ENCODE data around the gene RXRA. TPM values are rescaled to one million over a fixed set of nuclear protein-coding genes. Genes with fewer than 3 reads are reported as not detected.

RXRA gene
- total and polyA plus RNA-seq, 2 of the 13 experiments (the other 11 are each of a cell fraction or from before 2014, with no cell fraction given): 18.9 to 29.2 TPM

DNA sequence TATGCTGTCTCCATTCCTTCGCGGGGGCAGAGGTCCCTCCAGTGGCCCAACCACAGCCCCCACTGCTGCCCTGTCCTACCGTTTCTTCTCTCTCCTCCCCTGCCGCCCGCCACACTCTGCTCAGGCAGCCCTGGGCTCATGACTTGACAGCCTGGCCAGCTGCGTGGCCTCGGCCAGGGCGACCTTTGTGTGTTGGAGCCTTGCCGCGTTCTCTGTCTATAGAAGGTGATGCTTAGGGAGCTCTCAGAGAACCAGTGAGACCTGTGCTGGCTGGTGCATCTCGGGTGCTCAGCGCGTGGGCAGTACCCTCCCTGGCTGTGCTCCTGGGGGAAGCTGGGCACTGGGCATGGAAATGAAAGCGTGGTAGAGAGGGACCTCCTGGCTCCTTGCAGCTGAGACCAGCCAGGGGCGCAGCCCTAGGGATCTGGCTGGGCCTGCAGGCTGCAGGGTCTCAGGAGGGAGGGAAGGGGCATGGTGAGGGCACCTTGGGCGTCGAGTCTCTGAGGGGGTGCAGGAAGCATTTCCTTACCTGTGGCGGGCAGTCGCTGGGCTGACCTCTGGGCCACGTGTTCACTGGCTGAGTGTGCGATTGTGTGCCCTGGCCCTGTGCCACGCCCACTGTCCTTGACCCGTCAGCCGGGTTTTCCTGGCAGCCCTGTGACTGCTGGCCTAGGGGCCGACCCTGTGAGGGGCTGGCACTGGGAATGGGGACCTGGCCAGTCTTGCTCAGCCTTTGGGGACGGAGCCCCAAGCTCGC, 50.3 kb downstream of the RXRA start (continued):
- TF ChIP-seq, protein P1, sequence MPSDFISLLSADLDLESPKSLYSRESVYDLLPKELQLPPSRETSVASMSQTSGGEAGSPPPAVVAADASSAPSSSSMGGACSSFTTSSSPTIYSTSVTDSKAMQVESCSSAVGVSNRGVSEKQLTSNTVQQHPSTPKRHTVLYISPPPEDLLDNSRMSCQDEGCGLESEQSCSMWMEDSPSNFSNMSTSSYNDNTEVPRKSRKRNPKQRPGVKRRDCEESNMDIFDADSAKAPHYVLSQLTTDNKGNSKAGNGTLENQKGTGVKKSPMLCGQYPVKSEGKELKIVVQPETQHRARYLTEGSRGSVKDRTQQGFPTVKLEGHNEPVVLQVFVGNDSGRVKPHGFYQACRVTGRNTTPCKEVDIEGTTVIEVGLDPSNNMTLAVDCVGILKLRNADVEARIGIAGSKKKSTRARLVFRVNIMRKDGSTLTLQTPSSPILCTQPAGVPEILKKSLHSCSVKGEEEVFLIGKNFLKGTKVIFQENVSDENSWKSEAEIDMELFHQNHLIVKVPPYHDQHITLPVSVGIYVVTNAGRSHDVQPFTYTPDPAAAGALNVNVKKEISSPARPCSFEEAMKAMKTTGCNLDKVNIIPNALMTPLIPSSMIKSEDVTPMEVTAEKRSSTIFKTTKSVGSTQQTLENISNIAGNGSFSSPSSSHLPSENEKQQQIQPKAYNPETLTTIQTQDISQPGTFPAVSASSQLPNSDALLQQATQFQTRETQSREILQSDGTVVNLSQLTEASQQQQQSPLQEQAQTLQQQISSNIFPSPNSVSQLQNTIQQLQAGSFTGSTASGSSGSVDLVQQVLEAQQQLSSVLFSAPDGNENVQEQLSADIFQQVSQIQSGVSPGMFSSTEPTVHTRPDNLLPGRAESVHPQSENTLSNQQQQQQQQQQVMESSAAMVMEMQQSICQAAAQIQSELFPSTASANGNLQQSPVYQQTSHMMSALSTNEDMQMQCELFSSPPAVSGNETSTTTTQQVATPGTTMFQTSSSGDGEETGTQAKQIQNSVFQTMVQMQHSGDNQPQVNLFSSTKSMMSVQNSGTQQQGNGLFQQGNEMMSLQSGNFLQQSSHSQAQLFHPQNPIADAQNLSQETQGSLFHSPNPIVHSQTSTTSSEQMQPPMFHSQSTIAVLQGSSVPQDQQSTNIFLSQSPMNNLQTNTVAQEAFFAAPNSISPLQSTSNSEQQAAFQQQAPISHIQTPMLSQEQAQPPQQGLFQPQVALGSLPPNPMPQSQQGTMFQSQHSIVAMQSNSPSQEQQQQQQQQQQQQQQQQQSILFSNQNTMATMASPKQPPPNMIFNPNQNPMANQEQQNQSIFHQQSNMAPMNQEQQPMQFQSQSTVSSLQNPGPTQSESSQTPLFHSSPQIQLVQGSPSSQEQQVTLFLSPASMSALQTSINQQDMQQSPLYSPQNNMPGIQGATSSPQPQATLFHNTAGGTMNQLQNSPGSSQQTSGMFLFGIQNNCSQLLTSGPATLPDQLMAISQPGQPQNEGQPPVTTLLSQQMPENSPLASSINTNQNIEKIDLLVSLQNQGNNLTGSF (CRISPR knock-in tag; IDR thresholded peaks at IDR 0.05): no peak
- TF ChIP-seq, protein P2, sequence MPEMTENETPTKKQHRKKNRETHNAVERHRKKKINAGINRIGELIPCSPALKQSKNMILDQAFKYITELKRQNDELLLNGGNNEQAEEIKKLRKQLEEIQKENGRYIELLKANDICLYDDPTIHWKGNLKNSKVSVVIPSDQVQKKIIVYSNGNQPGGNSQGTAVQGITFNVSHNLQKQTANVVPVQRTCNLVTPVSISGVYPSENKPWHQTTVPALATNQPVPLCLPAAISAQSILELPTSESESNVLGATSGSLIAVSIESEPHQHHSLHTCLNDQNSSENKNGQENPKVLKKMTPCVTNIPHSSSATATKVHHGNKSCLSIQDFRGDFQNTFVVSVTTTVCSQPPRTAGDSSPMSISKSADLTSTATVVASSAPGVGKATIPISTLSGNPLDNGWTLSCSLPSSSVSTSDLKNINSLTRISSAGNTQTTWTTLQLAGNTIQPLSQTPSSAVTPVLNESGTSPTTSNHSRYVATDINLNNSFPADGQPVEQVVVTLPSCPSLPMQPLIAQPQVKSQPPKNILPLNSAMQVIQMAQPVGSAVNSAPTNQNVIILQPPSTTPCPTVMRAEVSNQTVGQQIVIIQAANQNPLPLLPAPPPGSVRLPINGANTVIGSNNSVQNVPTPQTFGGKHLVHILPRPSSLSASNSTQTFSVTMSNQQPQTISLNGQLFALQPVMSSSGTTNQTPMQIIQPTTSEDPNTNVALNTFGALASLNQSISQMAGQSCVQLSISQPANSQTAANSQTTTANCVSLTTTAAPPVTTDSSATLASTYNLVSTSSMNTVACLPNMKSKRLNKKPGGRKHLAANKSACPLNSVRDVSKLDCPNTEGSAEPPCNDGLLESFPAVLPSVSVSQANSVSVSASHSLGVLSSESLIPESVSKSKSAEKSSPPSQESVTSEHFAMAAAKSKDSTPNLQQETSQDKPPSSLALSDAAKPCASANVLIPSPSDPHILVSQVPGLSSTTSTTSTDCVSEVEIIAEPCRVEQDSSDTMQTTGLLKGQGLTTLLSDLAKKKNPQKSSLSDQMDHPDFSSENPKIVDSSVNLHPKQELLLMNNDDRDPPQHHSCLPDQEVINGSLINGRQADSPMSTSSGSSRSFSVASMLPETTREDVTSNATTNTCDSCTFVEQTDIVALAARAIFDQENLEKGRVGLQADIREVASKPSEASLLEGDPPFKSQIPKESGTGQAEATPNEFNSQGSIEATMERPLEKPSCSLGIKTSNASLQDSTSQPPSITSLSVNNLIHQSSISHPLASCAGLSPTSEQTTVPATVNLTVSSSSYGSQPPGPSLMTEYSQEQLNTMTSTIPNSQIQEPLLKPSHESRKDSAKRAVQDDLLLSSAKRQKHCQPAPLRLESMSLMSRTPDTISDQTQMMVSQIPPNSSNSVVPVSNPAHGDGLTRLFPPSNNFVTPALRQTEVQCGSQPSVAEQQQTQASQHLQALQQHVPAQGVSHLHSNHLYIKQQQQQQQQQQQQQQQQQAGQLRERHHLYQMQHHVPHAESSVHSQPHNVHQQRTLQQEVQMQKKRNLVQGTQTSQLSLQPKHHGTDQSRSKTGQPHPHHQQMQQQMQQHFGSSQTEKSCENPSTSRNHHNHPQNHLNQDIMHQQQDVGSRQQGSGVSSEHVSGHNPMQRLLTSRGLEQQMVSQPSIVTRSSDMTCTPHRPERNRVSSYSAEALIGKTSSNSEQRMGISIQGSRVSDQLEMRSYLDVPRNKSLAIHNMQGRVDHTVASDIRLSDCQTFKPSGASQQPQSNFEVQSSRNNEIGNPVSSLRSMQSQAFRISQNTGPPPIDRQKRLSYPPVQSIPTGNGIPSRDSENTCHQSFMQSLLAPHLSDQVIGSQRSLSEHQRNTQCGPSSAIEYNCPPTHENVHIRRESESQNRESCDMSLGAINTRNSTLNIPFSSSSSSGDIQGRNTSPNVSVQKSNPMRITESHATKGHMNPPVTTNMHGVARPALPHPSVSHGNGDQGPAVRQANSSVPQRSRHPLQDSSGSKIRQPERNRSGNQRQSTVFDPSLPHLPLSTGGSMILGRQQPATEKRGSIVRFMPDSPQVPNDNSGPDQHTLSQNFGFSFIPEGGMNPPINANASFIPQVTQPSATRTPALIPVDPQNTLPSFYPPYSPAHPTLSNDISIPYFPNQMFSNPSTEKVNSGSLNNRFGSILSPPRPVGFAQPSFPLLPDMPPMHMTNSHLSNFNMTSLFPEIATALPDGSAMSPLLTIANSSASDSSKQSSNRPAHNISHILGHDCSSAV (CRISPR knock-in tag; IDR thresholded peaks at IDR 0.05; ENCODE audit: borderline replicate concordance): no peak
- TF ChIP-seq, protein P3, sequence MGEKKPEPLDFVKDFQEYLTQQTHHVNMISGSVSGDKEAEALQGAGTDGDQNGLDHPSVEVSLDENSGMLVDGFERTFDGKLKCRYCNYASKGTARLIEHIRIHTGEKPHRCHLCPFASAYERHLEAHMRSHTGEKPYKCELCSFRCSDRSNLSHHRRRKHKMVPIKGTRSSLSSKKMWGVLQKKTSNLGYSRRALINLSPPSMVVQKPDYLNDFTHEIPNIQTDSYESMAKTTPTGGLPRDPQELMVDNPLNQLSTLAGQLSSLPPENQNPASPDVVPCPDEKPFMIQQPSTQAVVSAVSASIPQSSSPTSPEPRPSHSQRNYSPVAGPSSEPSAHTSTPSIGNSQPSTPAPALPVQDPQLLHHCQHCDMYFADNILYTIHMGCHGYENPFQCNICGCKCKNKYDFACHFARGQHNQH (CRISPR knock-in tag; IDR thresholded peaks at IDR 0.05): no peak
- TF ChIP-seq MTF2 (CRISPR knock-in tag; IDR thresholded peaks at IDR 0.05; ENCODE audit: borderline replicate concordance) (no peak), ZNF678 (CRISPR knock-in tag; IDR thresholded peaks at IDR 0.05) (no peak), NPAS2 (CRISPR knock-in tag; IDR thresholded peaks at IDR 0.05; ENCODE audit: borderline replicate concordance) (no peak), CENPT (CRISPR knock-in tag; IDR thresholded peaks at IDR 0.05; ENCODE audit: low read depth) (no peak), SMC3 (IDR thresholded peaks at IDR 0.05; ENCODE audit: low read length) (no peak), THYN1 (CRISPR knock-in tag; IDR thresholded peaks at IDR 0.05; ENCODE audit: borderline replicate concordance, low read depth) (no peak)
- TF ChIP-seq, protein P4, sequence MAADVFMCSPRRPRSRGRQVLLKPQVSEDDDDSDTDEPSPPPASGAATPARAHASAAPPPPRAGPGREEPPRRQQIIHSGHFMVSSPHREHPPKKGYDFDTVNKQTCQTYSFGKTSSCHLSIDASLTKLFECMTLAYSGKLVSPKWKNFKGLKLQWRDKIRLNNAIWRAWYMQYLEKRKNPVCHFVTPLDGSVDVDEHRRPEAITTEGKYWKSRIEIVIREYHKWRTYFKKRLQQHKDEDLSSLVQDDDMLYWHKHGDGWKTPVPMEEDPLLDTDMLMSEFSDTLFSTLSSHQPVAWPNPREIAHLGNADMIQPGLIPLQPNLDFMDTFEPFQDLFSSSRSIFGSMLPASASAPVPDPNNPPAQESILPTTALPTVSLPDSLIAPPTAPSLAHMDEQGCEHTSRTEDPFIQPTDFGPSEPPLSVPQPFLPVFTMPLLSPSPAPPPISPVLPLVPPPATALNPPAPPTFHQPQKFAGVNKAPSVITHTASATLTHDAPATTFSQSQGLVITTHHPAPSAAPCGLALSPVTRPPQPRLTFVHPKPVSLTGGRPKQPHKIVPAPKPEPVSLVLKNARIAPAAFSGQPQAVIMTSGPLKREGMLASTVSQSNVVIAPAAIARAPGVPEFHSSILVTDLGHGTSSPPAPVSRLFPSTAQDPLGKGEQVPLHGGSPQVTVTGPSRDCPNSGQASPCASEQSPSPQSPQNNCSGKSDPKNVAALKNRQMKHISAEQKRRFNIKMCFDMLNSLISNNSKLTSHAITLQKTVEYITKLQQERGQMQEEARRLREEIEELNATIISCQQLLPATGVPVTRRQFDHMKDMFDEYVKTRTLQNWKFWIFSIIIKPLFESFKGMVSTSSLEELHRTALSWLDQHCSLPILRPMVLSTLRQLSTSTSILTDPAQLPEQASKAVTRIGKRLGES (CRISPR knock-in tag; IDR thresholded peaks at IDR 0.05; ENCODE audit: borderline replicate concordance): no peak
